Measurements from ENCODE around the gene PYCARD. TPM values are rescaled to one million over a fixed set of nuclear protein-coding genes. Genes with fewer than 3 reads are reported as not detected.

The PYCARD gene
- total RNA-seq (10 to 100 TPM in 2 of 6 donors, 1 to 10 TPM in 4; 3.3 to 27.3 (median 6.7) TPM), polyA plus RNA-seq (10 to 100 TPM; 13.9 to 14.1 TPM)

DNA sequence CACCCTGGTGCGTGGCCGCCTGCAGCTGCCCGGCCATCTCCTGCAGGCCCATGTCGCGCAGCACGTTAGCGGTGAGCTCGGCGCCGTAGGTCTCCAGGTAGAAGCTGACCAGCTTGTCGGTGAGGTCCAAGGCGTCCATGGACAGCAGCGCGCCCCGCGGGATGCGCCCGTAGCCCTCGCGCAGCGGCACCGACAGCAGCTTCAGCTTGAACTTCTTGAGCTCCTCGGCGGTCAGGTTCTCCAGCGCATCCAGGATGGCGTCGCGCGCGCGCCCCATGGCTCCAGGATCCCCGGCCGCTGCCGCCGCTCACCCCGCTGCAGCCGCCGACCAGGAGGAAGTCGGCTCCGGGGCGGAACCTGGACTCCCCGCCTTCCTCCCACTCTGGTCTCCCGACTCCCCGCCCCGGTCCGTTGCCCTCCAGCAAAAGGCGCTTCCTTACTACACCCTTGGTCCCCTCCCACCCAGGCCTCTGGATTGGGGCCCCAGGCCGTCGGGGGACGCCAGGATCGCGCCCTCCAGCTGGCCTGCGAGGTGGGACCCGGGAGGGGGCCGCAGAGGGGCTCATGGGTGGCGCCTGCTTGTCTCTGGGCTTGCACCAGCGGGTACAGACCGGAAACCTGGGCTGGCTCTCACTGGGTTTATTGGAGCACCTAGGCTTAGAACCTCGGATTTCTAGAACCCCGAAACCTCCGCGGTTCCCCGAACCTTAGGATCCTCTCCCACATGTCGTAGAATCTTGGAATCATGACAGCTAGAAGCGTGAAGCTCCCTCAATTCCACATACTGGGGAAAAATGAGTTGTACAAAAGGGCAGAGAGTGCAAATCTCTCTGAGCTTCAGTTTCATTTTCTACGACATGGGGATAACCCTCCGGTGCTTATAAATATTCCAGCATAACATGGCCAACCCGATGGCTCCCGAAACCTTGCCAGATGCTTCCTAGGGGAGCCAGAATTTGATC is at the start of gene PYCARD:
Gene PYCARD, minus strand, starts transcription at position 347 of the 962 bp plus-strand sequence. Its CDS starts 70 bp downstream, at position 277.
- ATAC-seq (peak; percentile 47 to 78 (median 70)), DNase-seq (peak in 5 of 6 donors; percentile 39 to 83 (median 48)), FAIRE-seq (no peak)
- Histone ChIP-seq H3K27ac (peak within 1 kb of the TSS in 3 of 4 donors; percentile 22 to 69 (median 24)), H3K4me3 (peak within 1 kb of the TSS; percentile 45 to 63 (median 56)), H3K4me1 (peaks cover 0 to 4% (median 0%) of the 10 kb centered on the region in 3 donors), H3K9me3 (no peaks in the 10 kb centered on the region), H3K36me3 (no peaks in the 10 kb centered on the region), H3K27me3 (no peaks in the 10 kb centered on the region)
- intact Hi-C loops (cut with DNase I) = no loop called here
- WGBS, 2 donors = 16 to 23% methylated on average over 54 to 69 of the region's 69 CpGs
- TF ChIP-seq, protein P1, sequence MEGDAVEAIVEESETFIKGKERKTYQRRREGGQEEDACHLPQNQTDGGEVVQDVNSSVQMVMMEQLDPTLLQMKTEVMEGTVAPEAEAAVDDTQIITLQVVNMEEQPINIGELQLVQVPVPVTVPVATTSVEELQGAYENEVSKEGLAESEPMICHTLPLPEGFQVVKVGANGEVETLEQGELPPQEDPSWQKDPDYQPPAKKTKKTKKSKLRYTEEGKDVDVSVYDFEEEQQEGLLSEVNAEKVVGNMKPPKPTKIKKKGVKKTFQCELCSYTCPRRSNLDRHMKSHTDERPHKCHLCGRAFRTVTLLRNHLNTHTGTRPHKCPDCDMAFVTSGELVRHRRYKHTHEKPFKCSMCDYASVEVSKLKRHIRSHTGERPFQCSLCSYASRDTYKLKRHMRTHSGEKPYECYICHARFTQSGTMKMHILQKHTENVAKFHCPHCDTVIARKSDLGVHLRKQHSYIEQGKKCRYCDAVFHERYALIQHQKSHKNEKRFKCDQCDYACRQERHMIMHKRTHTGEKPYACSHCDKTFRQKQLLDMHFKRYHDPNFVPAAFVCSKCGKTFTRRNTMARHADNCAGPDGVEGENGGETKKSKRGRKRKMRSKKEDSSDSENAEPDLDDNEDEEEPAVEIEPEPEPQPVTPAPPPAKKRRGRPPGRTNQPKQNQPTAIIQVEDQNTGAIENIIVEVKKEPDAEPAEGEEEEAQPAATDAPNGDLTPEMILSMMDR (IDR thresholded peaks at IDR 0.05) = no peak

DNA sequence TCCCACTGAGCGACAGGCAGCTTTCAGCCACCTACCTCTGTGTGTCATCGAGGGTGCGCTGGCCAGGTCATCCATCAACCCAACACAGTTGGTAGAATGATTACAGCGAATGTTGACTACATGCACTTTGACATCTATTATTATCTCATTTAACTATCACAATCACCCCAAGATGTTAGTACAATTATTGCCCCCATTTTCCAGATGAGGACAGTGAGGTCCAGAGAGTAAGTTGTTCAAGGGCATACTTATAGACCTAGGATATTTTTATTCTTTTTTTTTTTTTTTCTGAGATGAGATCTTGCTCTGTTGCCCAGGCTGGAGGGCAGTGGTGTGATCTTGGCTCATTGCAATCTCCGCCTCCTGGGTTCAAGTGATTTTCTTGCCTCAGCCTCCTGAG is 48.9 kb upstream of the PYCARD start:
- no peaks in the 10 kb centered on the region for H3K36me3 ChIP-seq
- TF ChIP-seq, protein P1 (IDR thresholded peaks at IDR 0.05) = no peak
- no peak overlapping the region for H3K27ac ChIP-seq
- no peak for ATAC-seq
- no peak for DNase-seq
- intact Hi-C loops (cut with DNase I) = no loop called here
- WGBS, 2 donors = 92 to 94% methylated on average over 5 of the region's 5 CpGs
- H3K27me3 ChIP-seq = no peaks in the 10 kb centered on the region
- H3K4me3 ChIP-seq = no peak overlapping the region
- no peaks in the 10 kb centered on the region for H3K4me1 ChIP-seq
- FAIRE-seq = no peak
- H3K9me3 ChIP-seq = no peaks in the 10 kb centered on the region

DNA sequence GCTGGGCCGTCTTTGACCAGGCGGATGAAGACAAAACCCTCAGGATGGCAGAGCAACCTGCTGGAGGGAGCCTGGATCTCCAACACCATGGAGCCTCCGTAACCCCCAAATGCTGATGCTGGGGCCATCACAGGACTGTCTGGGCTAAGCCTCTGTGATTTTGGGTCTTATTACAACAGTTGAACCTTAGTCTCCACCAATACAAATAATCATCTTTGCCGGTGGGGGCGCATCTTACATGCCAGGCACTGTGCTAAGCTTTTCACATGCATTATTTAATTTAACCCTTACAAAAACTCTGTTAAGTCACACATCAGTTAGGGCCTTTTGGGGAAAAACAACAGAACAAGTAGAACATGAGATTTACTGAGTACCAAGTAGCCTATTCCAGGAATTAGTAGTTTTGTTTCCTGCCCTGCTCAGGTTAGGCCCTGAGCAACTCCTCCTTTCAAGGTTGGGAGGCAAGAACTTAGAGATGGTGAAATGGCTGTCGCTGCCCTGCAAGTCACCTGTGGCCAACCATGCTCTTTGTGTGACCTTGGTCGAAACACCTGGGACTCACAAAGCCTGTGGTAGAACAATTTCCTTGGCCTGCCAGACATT is 48.3 kb upstream of the PYCARD start:
- H3K36me3 ChIP-seq = no peaks in the 10 kb centered on the region
- intact Hi-C loops (cut with DNase I) = no loop called here
- H3K9me3 ChIP-seq = no peaks in the 10 kb centered on the region
- ATAC-seq (no peak), FAIRE-seq (no peak), DNase-seq (no peak)
- TF ChIP-seq, protein P1 (IDR thresholded peaks at IDR 0.05) = no peak
- H3K4me1 ChIP-seq = no peaks in the 10 kb centered on the region
- 79 to 82% methylated on average over 7 of the region's 7 CpGs for WGBS, 2 donors
- H3K27ac ChIP-seq = no peak overlapping the region
- no peak overlapping the region for H3K4me3 ChIP-seq
- no peaks in the 10 kb centered on the region for H3K27me3 ChIP-seq

DNA sequence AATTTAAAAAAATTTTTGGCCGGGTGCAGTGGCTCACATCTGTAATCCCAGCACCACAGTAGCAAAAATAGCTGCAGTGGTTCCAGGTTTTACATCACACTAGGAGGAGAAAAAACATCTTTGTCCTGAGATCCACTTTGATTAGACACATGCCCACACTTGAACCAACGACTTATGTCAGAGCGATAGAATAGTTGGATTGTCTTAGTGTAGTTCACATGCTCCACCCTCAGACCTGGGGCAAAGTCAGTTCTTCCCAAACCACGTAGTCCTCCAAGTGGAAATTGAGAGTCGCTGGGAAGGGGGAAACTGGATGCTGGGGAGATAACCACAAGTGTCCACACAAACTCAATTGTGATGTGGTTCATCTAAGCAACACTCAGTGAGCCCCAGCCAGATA is 45.8 kb upstream of the PYCARD start:
- Histone ChIP-seq H3K4me3 (no peak overlapping the region), H3K9me3 (no peaks in the 10 kb centered on the region), H3K4me1 (no peaks in the 10 kb centered on the region), H3K36me3 (no peaks in the 10 kb centered on the region), H3K27ac (no peak overlapping the region), H3K27me3 (no peaks in the 10 kb centered on the region)
- intact Hi-C loops (cut with DNase I) = no loop called here
- FAIRE-seq = no peak
- 59 to 62% methylated on average over 5 of the region's 5 CpGs for WGBS, 2 donors
- DNase-seq = no peak
- TF ChIP-seq, protein P1 (IDR thresholded peaks at IDR 0.05) = no peak
- ATAC-seq = no peak
